ENCODE measurements around the gene PA2G4.

- TF ChIP-seq CTCF (IDR thresholded peaks at IDR 0.05; ENCODE audit: low read depth, low read length, poor library complexity, severe bottlenecking), result no peak
- no peak for TF ChIP-seq EZH2phosphoT487 (IDR thresholded peaks at IDR 0.05; ENCODE audit: borderline replicate concordance, low read length)
Measured at GRCh38 chr12:56150563-56150962, 46.2 kb downstream of the PA2G4 start.
